Fibroblast of mammary gland (primary cell): ENCODE results near the gene ARSG.

Experiments used
- DNase-seq: peaks from one replicate; pipeline ENCODE4 v3.0.0-alpha.2; 2010; ENCODE audit warnings: low read depth
- H3K4me3 ChIP-seq: 2 replicates; pipeline ENCODE4 v1.5.1; 2011; ENCODE audit warnings: low read depth, mild to moderate bottlenecking, low read length, moderate library complexity; ENCODE audit not compliant: control insufficient read depth
- TF ChIP-seq, protein P1 (sequence below): conservative IDR thresholded peaks from 2 replicates; pipeline ENCODE4 v1.5.1; 2011; ENCODE audit warnings: low read depth, low read length, inconsistent platforms; ENCODE audit not compliant: control insufficient read depth, insufficient read depth

The ARSG gene

DNA sequence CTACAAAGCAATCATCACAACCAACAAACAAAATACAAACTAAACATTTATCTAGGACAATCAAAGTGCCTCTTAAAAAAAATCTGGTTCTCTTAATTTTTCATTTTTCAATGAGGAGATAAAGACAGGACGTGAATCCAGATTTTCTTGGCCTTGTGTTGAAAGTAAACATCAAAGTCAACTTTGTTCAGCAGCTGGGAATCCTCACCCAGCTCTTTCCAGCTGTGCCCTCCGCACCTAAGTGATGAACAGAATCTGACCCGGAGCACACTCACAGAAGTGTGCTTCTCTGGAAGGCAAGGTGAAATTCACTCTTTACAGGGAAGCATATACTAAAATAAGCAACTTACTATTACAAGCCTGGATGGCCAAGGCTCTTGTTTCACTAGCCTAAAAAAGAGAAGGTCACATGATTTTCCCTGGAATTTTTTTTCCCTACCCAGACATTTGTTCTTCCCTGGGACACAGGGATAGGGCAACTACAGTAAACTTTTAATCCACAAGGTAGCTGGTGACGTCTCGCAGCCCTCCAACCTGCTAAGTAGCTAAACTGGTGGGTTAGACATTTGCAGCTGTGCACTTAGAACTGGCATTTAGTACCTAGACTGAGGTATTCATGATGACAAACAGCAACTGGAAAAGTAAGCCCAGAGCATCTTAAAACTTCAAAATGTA lies 162.8 kb downstream of the ARSG start:
- DNase-seq: no peak
- no peak overlapping the region for H3K4me3 ChIP-seq
- TF ChIP-seq, protein P1, sequence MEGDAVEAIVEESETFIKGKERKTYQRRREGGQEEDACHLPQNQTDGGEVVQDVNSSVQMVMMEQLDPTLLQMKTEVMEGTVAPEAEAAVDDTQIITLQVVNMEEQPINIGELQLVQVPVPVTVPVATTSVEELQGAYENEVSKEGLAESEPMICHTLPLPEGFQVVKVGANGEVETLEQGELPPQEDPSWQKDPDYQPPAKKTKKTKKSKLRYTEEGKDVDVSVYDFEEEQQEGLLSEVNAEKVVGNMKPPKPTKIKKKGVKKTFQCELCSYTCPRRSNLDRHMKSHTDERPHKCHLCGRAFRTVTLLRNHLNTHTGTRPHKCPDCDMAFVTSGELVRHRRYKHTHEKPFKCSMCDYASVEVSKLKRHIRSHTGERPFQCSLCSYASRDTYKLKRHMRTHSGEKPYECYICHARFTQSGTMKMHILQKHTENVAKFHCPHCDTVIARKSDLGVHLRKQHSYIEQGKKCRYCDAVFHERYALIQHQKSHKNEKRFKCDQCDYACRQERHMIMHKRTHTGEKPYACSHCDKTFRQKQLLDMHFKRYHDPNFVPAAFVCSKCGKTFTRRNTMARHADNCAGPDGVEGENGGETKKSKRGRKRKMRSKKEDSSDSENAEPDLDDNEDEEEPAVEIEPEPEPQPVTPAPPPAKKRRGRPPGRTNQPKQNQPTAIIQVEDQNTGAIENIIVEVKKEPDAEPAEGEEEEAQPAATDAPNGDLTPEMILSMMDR: no peak

DNA sequence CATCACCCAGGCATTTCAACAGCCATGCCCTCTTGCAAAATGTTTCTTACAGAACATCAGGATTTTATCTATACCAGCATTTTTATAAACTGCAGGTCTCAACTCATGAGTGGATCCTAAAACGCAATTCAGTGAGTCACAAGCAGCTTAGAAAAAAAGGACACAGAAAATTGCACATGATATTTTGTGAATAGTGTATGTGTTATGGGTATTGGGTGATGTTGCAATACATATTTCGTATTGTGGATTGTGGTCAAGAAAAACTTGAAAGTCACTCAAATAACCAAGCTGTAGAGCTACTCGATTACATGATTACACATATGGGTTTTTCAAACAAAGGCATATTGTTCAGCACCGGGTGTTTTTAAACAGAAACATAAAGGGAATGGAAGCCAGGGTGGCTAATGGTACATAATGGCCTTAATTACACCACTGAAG lies 164.6 kb downstream of the ARSG start:
- H3K4me3 ChIP-seq: peak overlapping the region; percentile 65
- DNase-seq: peak; percentile 96
- TF ChIP-seq, protein P1: no peak

DNA sequence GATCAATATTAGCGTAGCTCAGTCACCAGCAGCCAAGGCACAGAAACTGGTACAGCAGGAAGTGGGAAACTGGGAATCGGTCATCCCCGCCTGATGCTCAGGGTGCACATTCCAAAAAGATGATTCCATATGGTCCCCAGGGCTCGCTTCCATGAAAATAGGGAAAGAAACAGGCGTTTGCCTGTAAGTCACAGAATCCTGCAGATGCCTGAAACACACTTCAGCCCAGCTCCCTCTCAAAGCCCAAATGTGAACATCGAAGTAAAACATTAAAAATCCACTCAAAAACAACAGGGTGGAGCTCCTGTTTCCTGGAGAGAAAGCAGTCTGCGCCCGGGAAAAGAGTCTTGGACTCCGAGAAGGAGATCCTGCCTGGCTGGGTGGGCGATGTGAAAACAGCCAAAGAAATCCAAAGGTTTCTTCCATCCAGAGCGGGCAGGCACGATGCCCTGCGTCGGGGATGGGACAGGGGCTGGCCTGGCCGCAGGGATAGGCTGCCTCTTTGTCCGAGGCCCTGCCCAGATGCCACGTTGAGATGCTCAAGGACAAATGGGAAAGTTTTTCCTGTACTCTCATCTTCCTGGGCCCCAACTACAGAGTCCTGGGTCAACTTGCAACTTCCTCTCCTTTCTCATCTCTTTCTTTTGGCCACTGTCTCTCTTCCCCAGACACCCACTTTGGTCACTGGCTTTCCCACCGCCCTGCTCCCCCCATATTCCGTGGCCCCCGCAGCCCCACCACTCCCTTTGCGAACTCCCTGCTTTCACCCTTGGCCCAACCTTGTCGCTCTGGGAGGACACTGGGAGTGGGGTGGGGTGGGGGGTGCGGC lies 165.3 kb downstream of the ARSG start:
- TF ChIP-seq, protein P1: no peak
- peak overlapping the region; percentile 65 for H3K4me3 ChIP-seq

DNA sequence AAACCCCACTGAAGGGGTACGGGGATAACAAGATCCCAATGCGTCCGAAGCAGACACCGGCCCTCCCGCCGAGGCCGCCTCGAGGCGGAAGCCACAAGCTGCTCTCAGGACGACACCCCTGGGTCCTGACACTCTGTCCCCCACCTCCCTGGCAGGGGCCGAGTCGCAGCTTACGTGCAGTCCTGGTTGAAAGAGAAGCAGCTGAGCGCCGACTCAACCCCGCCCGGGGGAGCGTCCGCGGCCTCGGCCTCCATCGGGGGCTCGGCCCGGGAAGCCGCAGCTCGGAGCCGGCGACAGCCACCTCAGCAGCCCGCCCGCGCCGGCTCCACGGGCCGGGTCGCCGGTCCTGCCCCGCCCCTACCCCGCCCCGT lies 165.9 kb downstream of the ARSG start, which contains the start of gene WIPI1:
Gene WIPI1, minus strand, starts transcription at position 329 of the 371 bp plus-strand sequence. Its CDS starts 75 bp downstream, at position 254.
- TF ChIP-seq, protein P1: no peak
- DNase-seq: no peak
- H3K4me3 ChIP-seq: peak within 1 kb of the TSS; percentile 65

More for the DNA sequence above, 165.3 kb downstream of the ARSG start:
- peak; percentile 90 for DNase-seq

DNA sequence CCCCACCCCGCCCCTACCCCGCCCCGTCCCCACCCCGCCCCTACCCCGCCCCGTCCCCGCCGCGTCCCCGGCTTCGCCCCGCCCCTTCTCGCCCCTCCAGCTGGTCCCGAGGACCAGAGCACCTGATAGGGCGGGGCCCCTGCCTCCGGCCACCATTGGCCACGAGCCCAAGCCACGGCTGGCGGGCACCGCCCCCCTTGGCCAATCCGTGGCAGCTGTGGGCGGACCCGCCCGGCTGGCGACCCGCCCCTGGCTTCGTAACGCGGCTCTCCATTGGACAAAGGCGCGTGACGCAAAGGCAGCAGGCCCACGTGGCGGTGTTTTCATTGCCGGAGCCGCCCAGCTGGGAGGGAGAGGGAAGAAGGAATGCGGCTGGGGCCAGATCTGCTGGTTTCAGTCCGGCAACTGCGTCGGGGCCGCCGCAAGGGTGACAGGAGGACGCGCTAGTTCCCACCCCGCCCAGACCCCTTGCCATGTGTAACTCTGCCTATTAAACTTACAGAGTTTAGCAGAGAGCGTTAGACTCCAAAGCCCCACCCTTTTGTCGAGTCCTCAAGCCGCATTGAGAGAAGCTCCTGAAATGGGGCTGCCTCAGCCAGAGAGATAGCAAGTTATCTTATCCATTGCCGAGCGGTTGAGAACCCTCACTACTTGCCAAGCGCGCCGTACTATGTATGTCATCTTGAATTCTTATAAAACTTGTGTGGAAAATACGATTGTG lies 166.4 kb downstream of the ARSG start:
- peak overlapping the region; percentile 64 for H3K4me3 ChIP-seq
- TF ChIP-seq, protein P1: no peak
- peak; percentile 97 for DNase-seq

DNA sequence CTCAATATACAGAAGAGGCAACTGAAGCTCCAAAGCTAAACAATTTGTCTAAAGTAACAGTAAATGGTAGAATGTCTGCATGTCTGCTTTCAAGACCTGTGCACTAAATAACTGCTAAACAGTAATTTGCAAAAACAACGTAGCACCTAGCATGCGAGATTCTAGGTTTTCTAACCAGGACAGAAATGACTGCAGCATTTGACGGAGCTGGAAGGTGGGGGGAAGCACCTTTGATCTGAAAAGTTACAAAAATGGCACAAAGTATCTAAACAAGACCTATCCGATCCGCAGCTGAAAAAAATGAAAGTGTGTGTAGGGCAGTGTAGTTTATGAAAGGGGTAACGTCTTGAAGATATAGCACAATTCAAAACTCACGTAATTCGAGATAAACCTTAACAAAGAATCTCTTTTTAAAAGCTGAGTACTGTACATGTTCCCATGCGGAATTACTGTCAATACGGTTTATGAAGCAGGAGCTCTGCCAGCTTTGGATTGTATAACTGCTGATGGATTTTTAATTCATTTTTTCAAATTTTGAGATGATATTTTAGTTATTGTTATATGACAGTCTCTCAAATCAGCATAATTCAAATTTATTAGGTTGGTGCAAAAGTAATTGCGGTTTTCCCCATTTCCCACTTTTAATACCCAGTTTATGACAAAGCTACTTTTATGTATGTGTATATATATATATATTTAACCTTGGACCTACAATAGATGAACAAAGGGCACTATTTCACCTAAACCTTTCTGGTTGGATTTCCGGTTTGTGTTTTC lies 167.2 kb downstream of the ARSG start:
- TF ChIP-seq, protein P1: no peak
- DNase-seq: no peak
- H3K4me3 ChIP-seq: peak overlapping the region; percentile 64
